NCI-H2227 treated with DMSO at 0.1 percent for 48 hours (cell line): ENCODE results near the gene SDK2.
A peak's percentile ranks its signal among the peaks of the same experiment; 100 is the strongest.
"Not testable (repeated sequence)": the region's sequence is repeated elsewhere in the genome, so short reads cannot be mapped to it uniquely, and the experiment has no call there.

Experiments used
- DNase-seq: peaks from one replicate; lab custom pipeline; 2025; lab: John Stamatoyannopoulos, UW

SDK2 gene

GRCh38 chr17:73342050-73342522, 302.2 kb downstream of the SDK2 start:
- DNase-seq, result peak; percentile 87

GRCh38 chr17:73341350-73342049, 302.7 kb downstream of the SDK2 start:
- no peak for DNase-seq

DNA sequence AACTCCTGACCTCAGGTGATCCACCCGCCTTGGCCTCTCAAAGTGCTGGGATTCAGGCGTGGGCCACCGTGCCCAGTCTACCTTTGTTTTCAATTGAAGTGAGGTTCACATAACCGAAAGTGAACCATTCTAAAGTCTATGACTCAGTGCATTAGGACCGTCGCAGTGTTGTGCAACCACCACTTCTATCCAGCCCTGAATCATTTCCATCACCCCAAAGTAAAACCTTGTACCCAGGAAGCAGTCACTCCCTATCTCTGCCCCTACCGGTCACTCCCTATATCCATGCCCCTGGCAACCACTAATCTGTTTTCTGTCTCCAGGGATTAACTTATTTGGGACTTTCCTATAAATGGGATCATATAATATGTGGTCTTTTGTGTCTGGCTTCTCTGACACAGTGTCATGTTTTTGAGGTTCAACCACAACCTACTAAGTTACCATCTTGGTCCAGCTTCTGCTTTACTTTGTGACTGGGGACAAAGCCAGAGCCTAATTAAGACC, 304.1 kb downstream of the SDK2 start:
- DNase-seq, result no peak

DNA sequence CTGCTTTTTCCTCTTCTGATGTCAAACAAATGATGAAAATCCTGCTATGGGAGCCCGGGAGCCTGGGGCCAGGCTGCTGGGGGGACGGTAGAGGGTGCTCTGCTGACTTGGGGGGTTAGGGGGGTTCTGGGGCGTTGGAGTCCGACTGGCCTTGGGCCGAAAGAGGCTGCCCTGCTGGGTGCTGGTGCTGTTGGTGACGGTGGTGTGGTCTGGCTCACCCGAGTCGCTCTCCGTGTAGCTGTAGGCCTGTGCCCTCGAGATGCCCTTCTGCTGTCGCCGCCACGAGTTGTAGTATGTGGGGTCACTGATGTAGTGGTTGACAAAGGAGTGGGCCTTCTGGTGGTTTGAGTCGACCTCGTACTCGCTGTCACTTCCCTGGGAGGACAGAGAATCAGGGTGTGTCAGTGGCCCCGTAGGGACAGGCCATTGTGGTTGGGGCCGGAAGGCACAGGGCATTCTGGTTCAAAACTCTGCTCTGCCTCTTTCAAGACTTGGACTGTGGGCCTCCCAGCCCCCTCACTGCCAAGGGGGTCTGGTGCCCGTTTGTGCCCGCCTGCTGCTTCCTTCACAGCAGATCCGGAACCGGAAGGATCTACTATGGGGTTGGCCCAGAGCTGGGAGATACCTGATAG, 305.6 kb downstream of the SDK2 start:
- DNase-seq, result no peak

GRCh38 chr17:73338050-73338521, 306.2 kb downstream of the SDK2 start:
- DNase-seq, result no peak

GRCh38 chr17:73337330-73337710, 306.9 kb downstream of the SDK2 start:
- DNase-seq, result no peak

- no peak for DNase-seq
These were observed 307.6 kb downstream of the SDK2 start for GRCh38 chr17:73336408-73337329.

- no peak for DNase-seq
These were observed 308.4 kb downstream of the SDK2 start for GRCh38 chr17:73335591-73336407.

DNA sequence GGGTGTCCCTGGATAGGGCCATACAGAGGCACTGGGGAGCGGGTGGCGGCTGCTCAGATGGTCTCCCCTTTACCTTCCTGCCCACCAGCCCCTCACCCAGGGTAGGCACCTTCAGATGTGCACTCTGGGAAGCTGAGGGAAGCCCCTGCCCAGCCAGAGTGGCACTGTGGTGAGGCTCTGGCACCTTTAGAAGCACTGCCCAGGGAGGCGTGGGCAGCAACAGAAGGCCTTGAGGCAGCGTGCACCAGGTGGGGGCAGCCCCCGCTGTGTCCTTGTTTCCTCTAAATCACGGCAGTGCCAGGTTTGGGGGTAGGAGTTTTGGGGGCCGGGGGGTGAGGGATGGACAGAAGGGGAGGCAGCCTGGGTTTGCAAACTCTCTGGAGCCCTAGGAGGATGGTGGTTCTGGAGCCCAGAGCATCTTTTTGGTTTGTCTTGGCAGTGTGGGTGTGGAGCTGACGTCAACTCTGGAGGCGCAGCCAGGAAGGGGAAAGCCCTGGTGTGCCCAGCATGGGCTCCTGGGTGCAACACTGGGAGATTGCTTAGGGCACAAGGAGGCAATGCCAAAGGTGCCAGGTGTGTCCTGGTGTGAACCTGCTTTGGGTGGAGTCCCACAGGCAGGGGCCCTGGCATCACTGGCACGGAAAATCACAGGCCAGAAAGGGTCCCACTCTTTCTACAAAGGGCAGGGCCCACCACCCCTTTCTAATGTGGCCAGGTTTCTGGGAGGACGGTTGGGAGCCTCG, 309.3 kb downstream of the SDK2 start:
- no peak for DNase-seq

DNA sequence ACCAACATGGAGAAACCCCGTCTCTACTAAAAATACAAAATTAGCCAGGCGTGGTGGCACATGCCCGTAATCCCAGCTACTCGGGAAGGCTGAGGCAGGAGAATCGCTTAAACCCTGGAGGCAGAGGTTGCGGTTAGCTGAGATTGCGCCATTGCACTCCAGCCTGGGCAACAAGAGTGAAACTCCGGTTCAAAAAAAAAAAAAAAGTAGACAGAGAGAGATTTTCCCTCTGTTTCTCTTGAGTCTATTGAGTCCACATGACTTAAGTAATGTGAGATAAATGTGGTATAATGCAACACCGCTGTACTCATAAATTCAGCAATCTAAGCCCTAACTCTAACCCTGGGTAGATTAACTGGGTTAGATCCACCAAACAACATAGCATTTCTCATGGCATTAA, 310.8 kb downstream of the SDK2 start:
- not testable (repeated sequence) for DNase-seq

GRCh38 chr17:73331060-73331459, 313.2 kb downstream of the SDK2 start:
- no peak for DNase-seq

- DNase-seq, result no peak
These were observed 316.6 kb downstream of the SDK2 start for GRCh38 chr17:73327676-73328075.

GRCh38 chr17:73325527-73325842, 318.8 kb downstream of the SDK2 start:
- no peak for DNase-seq

DNA sequence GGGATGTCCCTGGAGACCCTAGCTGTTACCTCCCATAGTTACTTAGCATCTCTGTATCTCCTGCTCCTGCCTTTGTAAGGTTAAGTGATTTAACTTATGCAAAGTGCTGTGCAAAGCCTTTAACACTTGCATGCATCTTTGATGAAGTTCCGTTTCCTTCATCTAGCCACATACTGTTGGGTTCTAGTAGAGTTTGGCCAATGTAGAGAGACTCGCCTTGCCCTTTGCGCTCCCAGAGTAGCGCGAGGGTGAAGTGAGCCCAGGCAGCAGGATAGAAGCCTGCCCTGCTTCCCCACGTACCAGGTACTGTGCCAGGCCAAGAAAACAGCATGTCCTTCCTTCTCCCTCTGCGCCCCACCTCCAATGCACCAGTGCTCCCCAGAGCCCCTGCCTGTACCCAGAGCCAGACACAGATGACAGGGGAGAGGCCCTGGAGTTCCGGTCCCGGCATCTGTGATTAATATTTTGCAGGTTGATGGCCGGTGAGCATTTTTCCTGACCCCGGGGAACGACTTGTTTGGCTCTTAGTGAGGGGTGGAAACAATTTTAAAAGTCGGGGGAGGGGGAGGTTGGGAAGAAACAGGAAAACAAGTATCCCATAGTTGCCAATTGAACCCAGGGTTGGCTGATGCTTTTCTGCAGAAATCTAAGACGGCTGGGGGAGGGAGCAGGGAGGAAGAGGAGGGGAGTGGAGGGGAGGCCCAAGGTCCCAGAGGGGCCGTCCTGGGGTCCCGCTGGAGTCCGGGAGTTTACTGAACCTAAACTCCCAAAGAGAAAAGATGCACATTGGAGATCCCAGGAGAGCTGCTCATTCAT, 319.3 kb downstream of the SDK2 start:
- DNase-seq, result no peak

DNA sequence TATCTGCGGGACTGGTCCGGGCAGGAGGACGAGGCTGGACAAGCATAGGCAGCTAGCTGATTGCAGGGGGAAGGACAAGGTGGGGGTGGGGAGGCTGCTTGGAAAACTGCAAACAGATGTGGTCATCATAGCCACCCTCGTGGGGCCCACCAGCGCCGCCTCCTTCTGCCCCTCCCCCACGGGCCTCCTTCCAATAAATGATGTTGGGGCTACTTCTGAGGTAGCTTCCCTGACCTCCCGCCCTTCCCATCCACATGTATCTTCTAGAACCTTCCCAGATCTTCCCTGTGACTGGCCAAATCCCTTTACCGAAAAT, 320.1 kb downstream of the SDK2 start:
- no peak for DNase-seq

DNA sequence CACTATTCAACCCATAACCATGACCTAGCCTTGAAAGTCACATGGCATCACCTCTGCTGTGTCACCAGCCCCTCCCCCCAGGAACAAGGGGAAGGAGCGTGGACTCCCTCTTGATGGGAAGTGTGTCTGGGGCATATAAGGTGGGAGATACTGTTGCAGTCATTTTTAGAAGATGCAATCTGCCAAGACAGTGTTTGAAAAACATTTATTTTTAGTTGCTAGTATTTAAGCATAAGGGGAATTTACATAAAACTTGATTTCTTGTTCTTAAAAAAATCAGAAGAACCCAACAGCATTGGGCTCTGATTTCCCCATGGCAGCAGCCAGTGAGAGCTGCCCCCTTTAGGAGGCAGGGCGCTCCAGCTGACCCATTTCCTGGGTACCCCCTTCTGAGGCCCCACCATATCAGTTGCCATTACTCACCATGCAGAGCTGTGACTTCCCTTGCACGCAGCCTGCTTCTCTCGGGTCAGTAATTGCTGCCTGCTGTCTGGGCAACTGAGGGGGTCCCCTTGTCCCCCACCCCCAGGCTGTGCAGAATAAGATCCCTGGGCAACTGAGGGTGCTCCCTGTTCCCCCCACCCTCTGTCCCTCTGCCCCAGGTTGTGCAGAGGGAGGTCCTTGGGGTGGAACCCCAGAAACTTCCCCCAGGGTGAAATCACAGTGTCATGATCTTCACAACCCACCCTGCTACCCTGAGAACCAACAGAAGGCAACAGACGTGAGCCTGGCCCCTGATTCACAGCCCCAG, 320.7 kb downstream of the SDK2 start:
- DNase-seq, result no peak

GRCh38 chr17:73320601-73321264, 323.5 kb downstream of the SDK2 start:
- DNase-seq, result peak; percentile 57

DNA sequence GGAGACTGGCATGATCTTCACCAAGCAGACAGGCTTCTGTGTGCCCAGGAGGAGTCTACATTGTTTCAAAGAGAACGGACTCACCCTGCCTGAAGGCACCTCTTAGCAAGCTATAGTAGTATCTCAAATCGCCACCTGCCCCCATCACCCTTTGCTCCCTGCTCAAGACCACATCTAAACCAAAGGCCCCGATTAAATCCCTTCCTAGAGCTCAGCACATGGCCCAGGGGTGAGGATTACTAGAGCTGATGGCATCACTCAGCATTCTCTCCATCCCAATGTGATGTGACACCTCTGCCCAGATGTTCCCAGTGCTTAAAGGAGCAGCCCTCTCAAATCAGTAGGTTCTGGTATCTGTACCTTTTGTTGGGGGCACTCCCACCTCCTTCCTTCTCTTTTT, 324.5 kb downstream of the SDK2 start:
- DNase-seq, result no peak

- DNase-seq, result no peak
These were observed 325.4 kb downstream of the SDK2 start for GRCh38 chr17:73318836-73319235.
